Upper lobe of left lung (tissue), 6 donors: ENCODE results near the gene CCAR1. TPM values are rescaled to one million over a fixed set of nuclear protein-coding genes. Genes with fewer than 3 reads are reported as not detected.
A peak's percentile ranks its signal among the peaks of the same experiment; 100 is the strongest.
"Not testable (repeated sequence)": the region's sequence is repeated elsewhere in the genome, so short reads cannot be mapped to it uniquely, and the experiment has no call there.

Experiments
- ATAC-seq, 2 donors: fragments of 200-7000 bp; cut with Tn5 transposase; one replicate each; pipeline ENCODE4 v1.9.1; 2022; ENCODE audit warnings: mild to moderate bottlenecking in 2 of 2, moderate library complexity in 2 of 2; ENCODE audit not compliant: low FRiP score in 2 of 2
- DNase-seq, 2 donors: peaks; one replicate each; pipeline ENCODE4 v3.0.0-alpha.2; 2019 to 2020
- H3K27ac ChIP-seq, 4 donors: fragments of 200-600 bp; sonication (generic); one replicate each; pipeline ENCODE4 v1.5.1; 2016 to 2019
- H3K27me3 ChIP-seq, 4 donors: fragments of 200-600 bp; sonication (generic); one replicate each; pipeline ENCODE4 v1.5.1; 2017 to 2019
- H3K36me3 ChIP-seq, 4 donors: fragments of 200-600 bp; sonication (generic); one replicate each; pipeline ENCODE4 v1.5.1; 2016 to 2019
- H3K4me1 ChIP-seq, 4 donors: fragments of 200-600 bp; sonication (generic); one replicate each; pipeline ENCODE4 v1.5.1; 2018 to 2019
- H3K4me3 ChIP-seq, 4 donors: fragments of 200-600 bp; sonication (generic); one replicate each; pipeline ENCODE4 v1.5.1; 2017 to 2019; ENCODE audit warnings: mild to moderate bottlenecking in 2 of 4, moderate library complexity in 1 of 4
- H3K9me3 ChIP-seq, 4 donors: fragments of 200-600 bp; sonication (generic); one replicate each; pipeline ENCODE4 v1.5.1; 2018 to 2019
- CTCF ChIP-seq, 6 experiments: fragments of 450-650 bp in 4 of 6; fragments of 200-600 bp in 2 of 6; sonication (generic) in 2 of 6; IDR thresholded peaks; one replicate each; pipeline ENCODE4 v1.5.1; 2016 to 2019; ENCODE audit warnings: antibody characterized with exemption in 6 of 6
- EP300 ChIP-seq, 4 donors: sonication (generic); formaldehyde crosslinking; IDR thresholded peaks; one replicate each; pipeline ENCODE4 v1.5.1; 2017; ENCODE audit warnings: antibody characterized with exemption in 4 of 4, control low read depth in 2 of 4
- POLR2A ChIP-seq, 4 donors: fragments of 450-650 bp; IDR thresholded peaks; one replicate each; pipeline ENCODE4 v1.5.1; 2016 to 2017; ENCODE audit warnings: antibody characterized with exemption in 4 of 4, mild to moderate bottlenecking in 2 of 4
- POLR2AphosphoS5 ChIP-seq, 2 donors: sonication (generic); formaldehyde crosslinking; IDR thresholded peaks; one replicate each; pipeline ENCODE4 v1.5.1; 2017; ENCODE audit warnings: antibody characterized with exemption in 2 of 2
- WGBS, 2 donors: methylation state at CpG; one replicate each; pipeline ENCODE4 v1.1.5; 2017 to 2018; 5-methylcytosine and 5-hydroxymethylcytosine counted together
- total RNA-seq, 6 donors: library from RNA; depleted of rRNA in 4 of 6; stranded (reverse); fragments of >200 nt in 4 of 6; gene quantifications; one replicate each; pipeline versions ENCODE4 v1.1.0 to v1.2.1, GENCODE V29; 2016 to 2021
- donor health status: DM: no; HTN: no; CAD: no; lungs with moderate emphysema.
- donor health status: DM: no; HTN: yes; CAD: no; lungs with severe emphysema.

CCAR1 gene
- total RNA-seq, 6 donors from 2014 or later = 30.4 to 158 (median 50.4) TPM

DNA sequence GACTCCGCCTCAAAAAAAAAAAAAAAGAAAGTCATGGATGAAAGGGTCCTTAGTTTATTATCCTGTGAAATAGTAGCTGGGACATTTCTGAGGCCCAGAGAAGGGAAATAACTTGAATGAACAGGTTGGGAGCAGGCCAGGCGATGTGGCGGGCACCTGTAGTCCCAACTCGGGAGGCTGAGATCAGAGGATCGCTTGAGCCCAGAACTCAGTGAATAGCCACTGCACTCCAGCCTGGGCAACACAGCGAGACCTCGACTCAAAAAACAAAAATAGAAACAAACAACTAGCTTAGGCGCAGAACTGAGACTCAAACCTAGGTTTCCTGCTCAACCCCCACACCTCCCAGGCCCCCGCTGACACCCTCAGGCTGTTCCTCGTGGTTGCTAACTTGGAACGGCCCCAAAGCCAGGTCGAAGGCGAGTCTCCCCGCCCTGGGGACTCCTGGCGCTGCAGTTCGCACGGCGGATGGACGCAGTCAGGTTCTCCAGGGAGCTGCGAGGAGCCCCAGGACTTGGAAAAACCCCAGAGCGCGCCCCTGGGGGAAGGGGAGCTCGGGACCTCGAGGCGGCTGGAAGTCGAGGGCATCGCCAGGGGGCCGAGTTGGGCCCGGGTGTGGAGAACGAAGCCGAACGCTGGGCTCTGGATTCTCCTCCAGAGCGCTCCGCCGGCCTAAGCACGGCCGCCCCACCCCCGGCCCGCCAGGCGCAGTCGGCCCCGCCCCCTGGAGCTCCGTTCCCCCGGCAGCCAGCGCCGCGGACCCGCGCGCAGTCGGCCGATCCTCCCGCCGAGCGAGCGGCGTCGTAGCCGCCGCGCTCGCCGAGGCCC lies 105.9 kb downstream of the CCAR1 start, which contains the start of gene STOX1:
STOX1 (plus strand) TSS at position 768 of the 828 bp plus-strand sequence. CDS start 93 bp downstream, outside the sequence.
- WGBS, 2 donors = 12 to 42% methylated on average over 8 to 35 of the region's 63 CpGs
- TF ChIP-seq POLR2A (IDR thresholded peaks at IDR 0.05) = no peak
- TF ChIP-seq CTCF (IDR thresholded peaks at IDR 0.05) = no peak
- TF ChIP-seq POLR2AphosphoS5 (IDR thresholded peaks at IDR 0.05) = no peak
- no peak for TF ChIP-seq EP300 (IDR thresholded peaks at IDR 0.05)
- DNase-seq = peak; percentile 22 to 91
- no peaks in the 10 kb centered on the region for H3K36me3 ChIP-seq
- H3K9me3 ChIP-seq = no peaks in the 10 kb centered on the region
- peaks cover 0 to 2% (median 0%) of the 10 kb centered on the region in 4 donors for H3K27me3 ChIP-seq
- peak within 1 kb of the TSS; percentile 43 to 71 (median 58) for H3K4me3 ChIP-seq
- peak in 1 of 2 donors; percentile 88 for ATAC-seq
- peaks cover 6 to 16% (median 7%) of the 10 kb centered on the region in 4 donors for H3K4me1 ChIP-seq
- peak within 1 kb of the TSS in 1 of 4 donors; percentile 2 for H3K27ac ChIP-seq

- DNase-seq, H3K27me3 ChIP-seq, H3K9me3 ChIP-seq, ATAC-seq, H3K36me3 ChIP-seq: not testable (repeated sequence)
- H3K27ac ChIP-seq = peak overlapping the region in 1 of 4 donors; percentile 2
- H3K4me3 ChIP-seq = peak overlapping the region in 3 of 4 donors; percentile 54 to 71 (median 63)
- no CpG with 5 or more reads among the region's 58 CpGs for WGBS, 2 donors
- peaks cover 6 to 16% (median 7%) of the 10 kb centered on the region in 4 donors for H3K4me1 ChIP-seq
These were observed 106.5 kb downstream of the CCAR1 start for GRCh38 chr10:68827592-68827959.

GRCh38 chr10:68828083-68828601 lies 107.1 kb downstream of the CCAR1 start:
- 0% methylated on average over 8 of the region's 59 CpGs; no CpG with 5 or more reads in 1 of the 2 donors for WGBS, 2 donors
- peak in 1 of 2 donors; percentile 82 for DNase-seq
- not testable (repeated sequence) for H3K9me3 ChIP-seq

GRCh38 chr10:68828833-68829232 lies 107.8 kb downstream of the CCAR1 start:
- TF ChIP-seq POLR2AphosphoS5 (IDR thresholded peaks at IDR 0.05) (no peak), EP300 (IDR thresholded peaks at IDR 0.05) (no peak), CTCF (IDR thresholded peaks at IDR 0.05) (no peak), POLR2A (IDR thresholded peaks at IDR 0.05) (no peak)
- WGBS, 2 donors = 88 to 92% methylated on average over 10 of the region's 10 CpGs
- Histone ChIP-seq H3K4me1 (peaks cover 6 to 16% (median 7%) of the 10 kb centered on the region in 4 donors), H3K36me3 (no peaks in the 10 kb centered on the region), H3K27ac (no peak overlapping the region), H3K9me3 (no peaks in the 10 kb centered on the region), H3K27me3 (peaks cover 0 to 2% (median 0%) of the 10 kb centered on the region in 4 donors), H3K4me3 (no peak overlapping the region)
- ATAC-seq (no peak), DNase-seq (no peak)

More at GRCh38 chr10:68828083-68828601, 107.1 kb downstream of the CCAR1 start:
- Histone ChIP-seq H3K4me1 (peaks cover 6 to 16% (median 7%) of the 10 kb centered on the region in 4 donors), H3K4me3 (peak overlapping the region; percentile 14 to 47 (median 42))
- not testable (repeated sequence) for H3K27ac ChIP-seq, H3K36me3 ChIP-seq, H3K27me3 ChIP-seq
- ATAC-seq = peak in 1 of 2 donors; percentile 45

DNA sequence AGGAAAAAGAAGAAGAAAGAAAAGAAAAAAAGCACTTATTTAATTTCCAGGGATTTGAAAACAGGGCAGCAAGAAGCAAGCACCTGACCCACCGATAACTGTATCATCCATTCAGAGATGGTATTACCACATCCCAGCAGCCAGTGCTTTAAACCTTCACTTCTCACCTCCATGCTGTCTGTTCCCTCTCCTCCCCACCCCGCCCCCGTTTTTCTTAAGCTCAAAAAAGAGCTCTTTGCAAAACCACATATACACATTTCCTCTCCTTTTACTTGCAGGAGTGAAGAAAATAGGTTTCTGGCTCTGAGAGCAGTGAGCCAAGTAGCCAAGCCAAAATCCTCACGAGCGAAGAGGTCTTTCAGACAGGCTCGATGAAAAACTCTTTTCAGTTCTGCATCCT lies 108.5 kb downstream of the CCAR1 start:
- H3K9me3 ChIP-seq = no peaks in the 10 kb centered on the region
- H3K36me3 ChIP-seq = no peaks in the 10 kb centered on the region
- peaks cover 0 to 2% (median 0%) of the 10 kb centered on the region in 4 donors for H3K27me3 ChIP-seq
- H3K4me3 ChIP-seq = no peak overlapping the region
- no peak for DNase-seq
- no peak overlapping the region for H3K27ac ChIP-seq
- no peak for TF ChIP-seq POLR2AphosphoS5 (IDR thresholded peaks at IDR 0.05)
- no peak for TF ChIP-seq CTCF (IDR thresholded peaks at IDR 0.05)
- no peak for TF ChIP-seq EP300 (IDR thresholded peaks at IDR 0.05)
- no peak for TF ChIP-seq POLR2A (IDR thresholded peaks at IDR 0.05)
- H3K4me1 ChIP-seq = peaks cover 6 to 16% (median 7%) of the 10 kb centered on the region in 4 donors
- 59 to 68% methylated on average over 6 of the region's 6 CpGs for WGBS, 2 donors
- no peak for ATAC-seq
